GM18868 (cell line): Measurements from ENCODE around the gene AS3MT.
"Not testable (repeated sequence)": the region's sequence is repeated elsewhere in the genome, so short reads cannot be mapped to it uniquely, and the experiment has no call there.

Source experiments
- ATAC-seq: cut with Tn5 transposase; IDR thresholded peaks from one replicate; pipeline ENCODE4 v1.9.1; 2021; ENCODE audit warnings: mild to moderate bottlenecking, moderate library complexity; ENCODE audit not compliant: unreplicated experiment

Gene AS3MT, protein sequence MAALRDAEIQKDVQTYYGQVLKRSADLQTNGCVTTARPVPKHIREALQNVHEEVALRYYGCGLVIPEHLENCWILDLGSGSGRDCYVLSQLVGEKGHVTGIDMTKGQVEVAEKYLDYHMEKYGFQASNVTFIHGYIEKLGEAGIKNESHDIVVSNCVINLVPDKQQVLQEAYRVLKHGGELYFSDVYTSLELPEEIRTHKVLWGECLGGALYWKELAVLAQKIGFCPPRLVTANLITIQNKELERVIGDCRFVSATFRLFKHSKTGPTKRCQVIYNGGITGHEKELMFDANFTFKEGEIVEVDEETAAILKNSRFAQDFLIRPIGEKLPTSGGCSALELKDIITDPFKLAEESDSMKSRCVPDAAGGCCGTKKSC

DNA sequence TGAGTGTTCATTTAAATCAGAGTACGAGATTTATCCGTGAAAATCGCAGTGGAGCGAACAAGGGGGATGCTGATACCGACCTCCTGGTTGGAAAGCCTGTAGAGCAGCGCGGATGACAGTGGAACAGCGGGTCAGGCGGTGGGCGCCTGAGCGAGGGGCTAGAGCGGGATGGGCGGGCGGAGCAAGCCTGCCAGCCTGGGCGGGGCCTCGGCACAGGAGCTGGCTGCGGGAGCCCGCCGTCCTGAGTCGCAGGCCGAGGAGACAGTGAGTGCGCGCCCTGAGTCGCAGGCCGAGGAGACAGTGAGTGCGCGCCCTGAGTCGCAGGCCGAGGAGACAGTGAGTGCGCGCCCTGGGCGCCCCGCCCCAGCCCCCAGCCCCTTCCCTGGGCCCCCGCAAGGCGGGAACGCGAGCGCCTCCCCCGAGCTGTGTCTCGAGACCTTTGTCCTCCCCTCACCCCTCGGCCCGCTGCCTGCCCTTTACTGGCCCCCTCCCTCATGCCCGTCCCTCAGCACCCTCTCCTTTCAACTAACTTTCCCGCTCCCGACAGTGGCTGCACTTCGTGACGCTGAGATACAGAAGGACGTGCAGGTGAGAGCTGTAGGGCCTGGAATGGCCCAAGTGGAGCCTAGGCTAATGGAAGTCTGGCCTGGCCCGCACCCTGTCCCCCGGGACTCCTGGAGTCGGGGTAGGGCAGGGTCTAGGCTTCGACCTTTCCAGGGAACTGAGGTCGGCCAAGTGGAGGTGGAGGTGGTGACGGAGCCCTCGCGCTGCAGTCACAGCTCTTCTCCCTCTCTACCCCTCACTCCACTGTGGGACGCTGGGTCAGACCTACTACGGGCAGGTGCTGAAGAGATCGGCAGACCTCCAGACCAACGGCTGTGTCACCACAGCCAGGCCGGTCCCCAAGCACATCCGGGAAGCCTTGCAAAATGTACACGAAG, at the start of gene AS3MT:
Gene AS3MT, plus strand, starts transcription at position 213 of the 941 bp plus-strand sequence. Its CDS starts 123 bp downstream, at position 336.
- no peak for ATAC-seq

GRCh38 chr10:102820008-102820407, 49.3 kb upstream of the AS3MT start:
- not testable (repeated sequence) for ATAC-seq

DNA sequence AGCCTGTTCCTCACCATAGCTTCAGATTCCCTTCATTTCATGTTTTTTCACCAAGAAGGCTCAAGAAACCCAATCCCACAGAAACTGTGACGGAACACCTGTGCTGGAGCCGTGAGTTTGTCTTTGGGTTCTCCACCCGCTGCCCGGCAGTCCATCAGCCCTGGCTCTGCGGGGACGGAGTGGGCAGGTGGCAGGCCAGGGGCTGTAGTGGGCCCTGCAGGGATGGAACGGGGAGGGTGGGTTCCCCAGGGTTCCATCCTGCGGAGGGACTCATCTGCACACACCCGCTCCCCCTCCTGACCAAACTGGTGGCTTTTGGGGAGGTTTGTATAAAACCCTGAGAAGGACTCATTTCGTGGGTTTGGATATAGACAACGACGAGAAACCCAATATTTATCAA, 47.0 kb upstream of the AS3MT start:
- ATAC-seq = no peak

- ATAC-seq = no peak
These were observed 44.6 kb upstream of the AS3MT start for GRCh38 chr10:102824664-102825063.

DNA sequence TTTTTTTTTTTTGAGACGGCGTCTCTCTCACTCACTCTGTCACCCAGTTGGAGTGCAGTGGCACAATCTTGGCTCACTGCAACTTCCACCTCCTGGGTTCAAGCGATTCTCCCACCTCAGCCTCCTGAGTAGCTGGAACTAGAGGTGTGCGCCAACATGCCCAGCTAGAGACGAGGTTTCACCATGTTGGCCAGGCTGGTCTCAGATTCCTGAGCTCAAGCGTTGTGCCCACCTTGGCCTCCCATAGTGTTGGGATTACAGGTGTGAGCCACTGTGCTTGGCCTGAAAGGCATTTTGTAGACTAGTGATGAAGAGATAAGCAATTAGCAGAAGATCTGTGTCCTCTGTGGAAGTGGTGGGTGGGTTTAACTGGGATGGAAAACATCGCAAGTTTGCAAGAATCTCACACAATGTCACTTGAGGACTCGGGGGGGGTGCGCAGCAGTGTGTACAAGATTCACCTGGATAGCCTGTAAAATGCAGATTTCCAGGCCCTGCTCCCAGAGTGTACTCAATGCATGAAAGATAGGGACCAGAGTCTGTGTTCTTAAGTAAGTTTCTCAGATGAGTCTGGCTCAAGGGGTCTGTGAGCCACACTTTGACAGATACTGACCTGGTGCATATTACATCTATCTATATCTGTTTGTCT, 43.0 kb upstream of the AS3MT start:
- ATAC-seq = no peak

- ATAC-seq = no peak
These were observed 41.7 kb upstream of the AS3MT start for GRCh38 chr10:102827597-102827975.

DNA sequence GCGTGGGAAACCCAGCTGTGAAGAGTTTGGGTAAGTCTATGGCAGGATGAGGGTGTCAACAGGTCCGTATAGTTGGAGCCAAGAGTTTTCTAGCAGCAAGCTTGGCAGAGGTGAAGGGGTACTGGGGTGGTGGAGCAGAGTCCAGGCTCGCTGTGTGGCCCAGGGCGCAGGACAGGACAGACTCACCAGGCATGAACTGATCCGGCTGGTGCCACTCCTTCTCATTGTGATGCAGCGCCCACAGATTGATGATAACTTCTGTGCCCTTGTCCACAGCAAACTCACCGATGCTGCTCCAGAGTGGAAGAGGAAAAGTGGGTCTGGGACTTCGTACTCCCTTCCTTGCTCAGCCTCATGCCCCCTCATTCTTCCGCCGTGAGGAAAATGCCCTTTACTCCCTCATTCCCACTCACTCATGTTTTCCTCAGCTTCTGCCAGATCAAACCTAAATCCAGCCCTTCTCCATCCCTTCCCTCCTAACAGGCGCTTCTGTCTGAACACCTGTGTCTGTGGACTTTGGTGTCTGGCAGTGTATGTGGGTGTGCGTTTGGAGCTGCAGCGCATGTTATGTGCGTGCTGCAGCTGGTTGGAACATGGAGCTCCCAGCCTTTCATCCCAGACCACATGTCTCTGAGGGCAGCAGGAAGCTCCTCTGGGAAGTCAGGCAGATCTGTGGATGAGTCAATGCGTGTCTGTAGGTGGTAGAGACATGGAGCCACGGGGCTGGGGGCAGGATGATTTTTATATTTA, 37.8 kb upstream of the AS3MT start:
- no peak for ATAC-seq

DNA sequence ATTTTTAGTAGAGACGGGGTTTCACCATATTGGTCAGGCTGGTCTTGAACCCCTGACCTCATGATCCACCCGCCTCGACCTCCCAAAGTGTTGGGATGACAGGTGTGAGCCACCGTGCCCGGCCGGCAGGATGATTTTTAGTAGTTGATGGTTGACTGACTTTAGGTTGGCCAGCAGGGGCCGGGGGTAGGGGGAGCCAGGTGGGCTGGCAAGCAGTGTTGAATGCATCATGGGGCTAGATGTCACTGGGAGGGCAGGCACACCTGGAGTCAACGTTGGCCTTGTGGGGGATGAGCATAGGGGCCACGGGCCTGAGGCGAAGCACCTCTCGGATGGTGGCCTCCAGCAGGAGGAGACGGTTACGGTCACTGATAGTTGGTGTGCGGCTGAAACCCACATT, 37.0 kb upstream of the AS3MT start:
- no peak for ATAC-seq

- ATAC-seq = no peak
These were observed 36.3 kb upstream of the AS3MT start for GRCh38 chr10:102832987-102833386.

- no peak for ATAC-seq
These were observed 35.1 kb upstream of the AS3MT start for GRCh38 chr10:102834143-102834542.

- peak; percentile 64 for ATAC-seq
These were observed 34.2 kb upstream of the AS3MT start for GRCh38 chr10:102835007-102835482.

DNA sequence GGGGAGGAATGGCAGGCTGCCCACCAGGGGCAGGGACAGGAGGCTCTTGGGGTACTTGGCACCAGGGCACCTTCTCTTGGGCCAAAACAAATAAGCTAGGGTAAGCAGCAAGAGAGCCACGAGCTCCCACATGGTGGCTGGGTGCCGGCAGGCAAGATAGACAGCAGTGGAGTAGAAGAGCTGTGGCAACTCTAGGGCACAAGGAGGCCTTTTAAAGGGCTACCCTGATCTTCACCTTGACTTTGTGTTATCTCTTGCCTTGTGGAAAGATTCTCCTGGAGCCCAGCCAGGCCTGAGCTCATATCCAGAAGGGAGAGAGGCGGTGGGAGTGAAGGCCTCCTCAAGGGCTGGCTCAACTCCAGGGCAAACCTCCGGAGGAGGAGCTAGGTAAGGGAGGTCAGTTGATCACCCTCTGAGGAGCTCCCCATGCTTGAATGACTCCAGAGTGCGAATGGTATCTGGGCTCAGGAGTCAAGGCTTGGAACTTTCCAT, 32.0 kb upstream of the AS3MT start, which contains the start of gene CYP17A1:
Gene CYP17A1, minus strand, starts transcription at position 184 of the 492 bp plus-strand sequence. Its CDS starts 52 bp downstream, at position 132.
- no peak for ATAC-seq

- not testable (repeated sequence) for ATAC-seq
These were observed 30.9 kb upstream of the AS3MT start for GRCh38 chr10:102838276-102838927.

GRCh38 chr10:102841827-102842345, 27.4 kb upstream of the AS3MT start:
- no peak for ATAC-seq

DNA sequence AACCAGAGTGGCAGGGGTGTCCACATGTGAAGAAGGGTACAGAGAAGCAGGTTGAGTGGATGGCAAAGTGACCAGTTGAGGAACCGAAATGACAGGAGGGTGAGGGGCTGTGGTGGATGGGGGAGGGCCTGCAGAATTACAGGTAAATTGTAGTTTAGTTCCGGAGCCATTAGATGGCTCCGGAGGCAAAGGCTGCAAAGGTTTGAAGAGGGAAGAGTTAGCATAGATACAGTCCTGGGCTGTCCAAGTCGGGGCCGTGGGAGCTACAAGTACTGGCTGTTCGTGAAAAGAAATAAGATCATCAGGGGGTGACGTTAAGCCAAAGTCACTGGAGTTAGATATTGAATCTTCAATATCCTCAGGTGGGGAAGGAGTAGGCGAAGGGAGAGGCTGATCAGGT, 26.1 kb upstream of the AS3MT start:
- ATAC-seq = not testable (repeated sequence)

GRCh38 chr10:102844190-102844776, 25.0 kb upstream of the AS3MT start:
- not testable (repeated sequence) for ATAC-seq

GRCh38 chr10:102845352-102845902, 23.8 kb upstream of the AS3MT start:
- no peak for ATAC-seq

- no peak for ATAC-seq
These were observed 19.2 kb upstream of the AS3MT start for GRCh38 chr10:102850025-102850518.
